ENCODE results near the gene SHANK3. TPM values are rescaled to one million over a fixed set of nuclear protein-coding genes. Genes with fewer than 3 reads are reported as not detected.

Gene SHANK3
- polyA plus RNA-seq, 1 of the 3 experiments (the other 2 are of a cell fraction) = 1.5 TPM

GRCh38 chr22:50677493-50678217, 5.0 kb downstream of the SHANK3 start:
- TF ChIP-seq CTCF (IDR thresholded peaks at IDR 0.05) (no peak), SIN3A (IDR thresholded peaks at IDR 0.05; ENCODE audit: borderline replicate concordance, low read depth, low read length) (no peak), USF1 (IDR thresholded peaks at IDR 0.05; ENCODE audit: borderline replicate concordance, low read depth) (no peak), MXI1 (IDR thresholded peaks at IDR 0.05; ENCODE audit: low read depth, low read length) (no peak), FOXM1 (IDR thresholded peaks at IDR 0.05; ENCODE audit: low read depth) (no peak), ZBTB33 (IDR thresholded peaks at IDR 0.05; ENCODE audit: borderline replicate concordance, low read depth) (no peak), POLR2AphosphoS5 (IDR thresholded peaks at IDR 0.05; ENCODE audit: low read depth, low read length) (no peak)
- CTCF ChIA-PET = interaction anchor here (1.1 kb wide), 1 partner anchor 55 kb away, joined by 5 read pairs; no protein-coding TSS in a partner anchor

GRCh38 chr22:50678218-50678650, 5.6 kb downstream of the SHANK3 start:
- no peak overlapping the region for H2AFZ ChIP-seq (ENCODE audit: low read depth)
- H3K9me2 ChIP-seq = no peaks in the 10 kb centered on the region
- ChIA-PET CTCF (interaction anchor here (0.6 kb wide), 1 partner anchor 953 kb away, joined by 3 read pairs; no protein-coding TSS in a partner anchor), POLR2A (no interaction called here)
- no peaks in the 10 kb centered on the region for H3K27me3 ChIP-seq (ENCODE audit: insufficient read depth)
- no peak overlapping the region for H3K4me3 ChIP-seq (ENCODE audit: low read depth in 2 of 2, low read length in 1 of 2)
- H3K27ac ChIP-seq (ENCODE audit: low read depth in 2 of 2, low read length in 1 of 2) = no peak overlapping the region
- 93% methylated on average over 12 of the region's 17 CpGs for WGBS (ENCODE audit: low lambda C conversion rate)
- no peaks in the 10 kb centered on the region for H3F3A ChIP-seq (replicated peaks; ENCODE audit: insufficient read depth)
- H3K4me1 ChIP-seq (ENCODE audit: control insufficient read depth in 1 of 2, insufficient read depth in 2 of 2, low read depth in 1 of 2, low read length in 1 of 2) = peaks cover 0 to 5% of the 10 kb centered on the region in 2 experiments; a peak in 1 of 4 replicates
- no peaks in the 10 kb centered on the region for H4K20me1 ChIP-seq (ENCODE audit: insufficient read depth)
- peak; percentile 7 for DNase-seq
- H3K4me2 ChIP-seq = no peak overlapping the region
- no peak overlapping the region for H3K9ac ChIP-seq
- TF ChIP-seq PBX3 (IDR thresholded peaks at IDR 0.05) (no peak), GATA2 (CRISPR knock-in tag; IDR thresholded peaks at IDR 0.05) (no peak), TCF12 (IDR thresholded peaks at IDR 0.05) (no peak), CTCF (IDR thresholded peaks at IDR 0.05) (no peak), NRF1 (IDR thresholded peaks at IDR 0.05; ENCODE audit: low read depth, low read length) (no peak), FOXJ3 (CRISPR knock-in tag; IDR thresholded peaks at IDR 0.05) (no peak), NFIC (IDR thresholded peaks at IDR 0.05; ENCODE audit: borderline replicate concordance) (no peak), TEAD4 (IDR thresholded peaks at IDR 0.05; ENCODE audit: borderline replicate concordance, insufficient read depth) (no peak), SMC3 (IDR thresholded peaks at IDR 0.05; ENCODE audit: low read depth, low read length) (no peak)
- H3K79me2 ChIP-seq (ENCODE audit: insufficient read depth) = no peaks in the 10 kb centered on the region
- H3K9me3 ChIP-seq = no peaks in the 10 kb centered on the region
- no peaks in the 10 kb centered on the region for H3K36me3 ChIP-seq (replicated peaks in 1 of 2; ENCODE audit: control insufficient read depth in 1 of 2, insufficient read depth in 2 of 2, low read length in 1 of 2)

More at GRCh38 chr22:50677493-50678217, 5.0 kb downstream of the SHANK3 start:
- no peaks in the 10 kb centered on the region for H3K9me3 ChIP-seq
- no peak overlapping the region for H3K9ac ChIP-seq
- H4K20me1 ChIP-seq (ENCODE audit: insufficient read depth) = no peaks in the 10 kb centered on the region
- no peaks in the 10 kb centered on the region for H3K9me2 ChIP-seq
- H3K4me3 ChIP-seq (ENCODE audit: low read depth in 2 of 2, low read length in 1 of 2) = no peak overlapping the region
- H3F3A ChIP-seq (replicated peaks; ENCODE audit: insufficient read depth) = no peaks in the 10 kb centered on the region
- H3K4me2 ChIP-seq = no peak overlapping the region
- H3K4me1 ChIP-seq (ENCODE audit: control insufficient read depth in 1 of 2, insufficient read depth in 2 of 2, low read depth in 1 of 2, low read length in 1 of 2) = peaks cover 0 to 5% of the 10 kb centered on the region in 2 experiments; a peak in 1 of 4 replicates
- WGBS (ENCODE audit: low lambda C conversion rate) = 86% methylated on average over 10 of the region's 13 CpGs
- H3K36me3 ChIP-seq (replicated peaks in 1 of 2; ENCODE audit: control insufficient read depth in 1 of 2, insufficient read depth in 2 of 2, low read length in 1 of 2) = no peaks in the 10 kb centered on the region
- H3K27ac ChIP-seq (ENCODE audit: low read depth in 2 of 2, low read length in 1 of 2) = no peak overlapping the region
- H2AFZ ChIP-seq (ENCODE audit: low read depth) = no peak overlapping the region
- POLR2A ChIA-PET = no interaction called here
- DNase-seq = peak; percentile 8
- H3K79me2 ChIP-seq (ENCODE audit: insufficient read depth) = no peaks in the 10 kb centered on the region
- H3K27me3 ChIP-seq (ENCODE audit: insufficient read depth) = no peaks in the 10 kb centered on the region
